8988T (cell line): Measurements from ENCODE around the gene ZNF598.

ENCODE experiments used
- DNase-seq: peaks from one replicate; pipeline ENCODE4 v3.0.0; 2011

The ZNF598 gene

GRCh38 chr16:1989209-1990100 is 20.2 kb downstream of the ZNF598 start, which contains the start of gene SYNGR3:
TSS of gene SYNGR3 (plus strand) at chr16:1989970. CDS start at chr16:1990103, 133 bp downstream.
- no peak for DNase-seq

GRCh38 chr16:1987198-1987597 is 22.4 kb downstream of the ZNF598 start:
- no peak for DNase-seq

GRCh38 chr16:1985466-1986150 is 24.0 kb downstream of the ZNF598 start:
- DNase-seq: no peak

- DNase-seq: no peak
These were observed 25.0 kb downstream of the ZNF598 start for GRCh38 chr16:1984347-1985225.

GRCh38 chr16:1983544-1984346 is 25.9 kb downstream of the ZNF598 start, which contains the start of gene GFER:
TSS of gene GFER (plus strand) at chr16:1984193. CDS start at chr16:1984219, 26 bp downstream.
- peak; percentile 98 for DNase-seq

GRCh38 chr16:1982991-1983543 is 26.6 kb downstream of the ZNF598 start:
- no peak for DNase-seq

- DNase-seq: no peak
These were observed 27.6 kb downstream of the ZNF598 start for GRCh38 chr16:1982013-1982433.

GRCh38 chr16:1981398-1981836 is 28.2 kb downstream of the ZNF598 start, which contains the start of gene NOXO1:
TSS of gene NOXO1 (minus strand) at chr16:1981469. CDS start at chr16:1981179, 290 bp downstream.
- no peak for DNase-seq

- DNase-seq: no peak
These were observed 28.9 kb downstream of the ZNF598 start for GRCh38 chr16:1980770-1981087.

GRCh38 chr16:1980030-1980769 is 29.4 kb downstream of the ZNF598 start:
- DNase-seq: no peak

GRCh38 chr16:1979271-1980029 is 30.2 kb downstream of the ZNF598 start:
- no peak for DNase-seq

- DNase-seq: no peak
These were observed 31.0 kb downstream of the ZNF598 start for GRCh38 chr16:1978476-1979120.

GRCh38 chr16:1977875-1978268 is 31.7 kb downstream of the ZNF598 start:
- no peak for DNase-seq

GRCh38 chr16:1976951-1977874 is 32.4 kb downstream of the ZNF598 start:
- DNase-seq: no peak

- no peak for DNase-seq
These were observed 33.5 kb downstream of the ZNF598 start for GRCh38 chr16:1976216-1976520.

GRCh38 chr16:1975432-1976215 is 34.0 kb downstream of the ZNF598 start:
- DNase-seq: no peak

GRCh38 chr16:1974157-1975070 is 35.2 kb downstream of the ZNF598 start:
- no peak for DNase-seq
